Left ventricle myocardium inferior (tissue), 1 donor: ENCODE data around the gene KAZN. TPM values are rescaled to one million over a fixed set of nuclear protein-coding genes. Genes with fewer than 3 reads are reported as not detected.

Experiments
- DNase-seq: peaks from one replicate; pipeline ENCODE4 v3.0.0-alpha.2; 2020
- H3K27ac ChIP-seq: fragments of 200-600 bp; replicated peaks from 2 replicates; pipeline ENCODE4 v1.8.0; 2021
- H3K27me3 ChIP-seq: fragments of 200-600 bp; 2 replicates; pipeline ENCODE4 v1.8.0; 2021; ENCODE audit warnings: low read depth
- H3K36me3 ChIP-seq: fragments of 200-600 bp; 2 replicates; pipeline ENCODE4 v1.8.0; 2021
- H3K4me1 ChIP-seq: fragments of 200-600 bp; 2 replicates; pipeline ENCODE4 v1.8.0; 2021
- H3K4me3 ChIP-seq: fragments of 200-600 bp; 2 replicates; pipeline ENCODE4 v1.8.0; 2021; ENCODE audit warnings: mild to moderate bottlenecking, moderate library complexity
- H3K9me3 ChIP-seq: fragments of 200-600 bp; replicated peaks from 2 replicates; pipeline ENCODE4 v1.8.0; 2021
- intact Hi-C: fragments of 100-400 bp; cut with micrococcal nuclease; formaldehyde crosslinking; loops from one replicate; pipeline ENCODE4 v1.11.0; 2022
- total RNA-seq: library from RNA; stranded (reverse); fragmentation: NEBNext Ultra II Directional; extraction: Animal tissue kit (Norgen Biotek cat#: 25700); gene quantifications from one replicate; pipeline ENCODE4 v1.2.1, GENCODE V29; 2021
- TF ChIP-seq, protein P1 (sequence below): fragments of 200-600 bp; IDR thresholded peaks from 2 replicates; pipeline ENCODE4 v1.8.0; 2021; ENCODE audit warnings: antibody characterized with exemption, mild to moderate bottlenecking, borderline replicate concordance
- donor health status: DM: no; HTN: yes; CAD: no; lungs with severe emphysema.

Gene KAZN
- total RNA-seq, 1 donor from 2014 or later, result 2.2 TPM

DNA sequence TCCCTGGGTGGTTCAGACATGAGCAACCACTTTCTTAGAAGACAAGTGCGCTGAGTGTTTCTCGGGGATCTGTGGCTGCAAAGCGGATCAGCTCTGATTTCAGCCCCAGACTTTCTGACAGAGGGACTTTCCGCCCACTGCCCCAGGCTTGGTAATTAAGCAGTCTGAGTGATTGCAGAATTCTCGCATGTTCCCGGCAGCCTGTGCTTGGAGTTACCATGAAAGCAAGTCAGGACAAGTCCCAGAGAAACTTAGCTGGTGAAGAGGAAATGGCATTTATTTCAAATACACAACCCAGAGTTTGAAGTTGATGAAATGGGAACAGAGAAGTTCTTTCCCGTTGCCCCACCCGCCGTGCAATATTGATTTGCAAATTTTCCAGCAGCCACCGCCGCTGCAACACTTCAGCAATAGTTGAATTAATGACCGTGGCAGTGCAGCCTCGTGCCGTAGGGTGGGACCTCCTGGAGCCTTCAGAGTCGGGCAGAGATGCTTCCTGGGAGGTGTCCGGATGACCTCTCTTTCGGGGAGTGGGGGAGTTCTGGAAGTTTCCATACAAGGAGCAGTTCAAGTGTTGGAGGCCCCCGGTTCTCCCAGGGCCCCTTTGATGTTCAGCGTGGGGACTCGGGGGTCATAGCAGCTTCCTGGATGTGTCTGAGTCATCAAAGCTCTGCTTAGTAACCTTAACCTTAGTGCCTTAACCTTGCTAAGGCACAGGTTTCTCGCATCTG is 134.7 kb downstream of the KAZN start:
- TF ChIP-seq, protein P1, sequence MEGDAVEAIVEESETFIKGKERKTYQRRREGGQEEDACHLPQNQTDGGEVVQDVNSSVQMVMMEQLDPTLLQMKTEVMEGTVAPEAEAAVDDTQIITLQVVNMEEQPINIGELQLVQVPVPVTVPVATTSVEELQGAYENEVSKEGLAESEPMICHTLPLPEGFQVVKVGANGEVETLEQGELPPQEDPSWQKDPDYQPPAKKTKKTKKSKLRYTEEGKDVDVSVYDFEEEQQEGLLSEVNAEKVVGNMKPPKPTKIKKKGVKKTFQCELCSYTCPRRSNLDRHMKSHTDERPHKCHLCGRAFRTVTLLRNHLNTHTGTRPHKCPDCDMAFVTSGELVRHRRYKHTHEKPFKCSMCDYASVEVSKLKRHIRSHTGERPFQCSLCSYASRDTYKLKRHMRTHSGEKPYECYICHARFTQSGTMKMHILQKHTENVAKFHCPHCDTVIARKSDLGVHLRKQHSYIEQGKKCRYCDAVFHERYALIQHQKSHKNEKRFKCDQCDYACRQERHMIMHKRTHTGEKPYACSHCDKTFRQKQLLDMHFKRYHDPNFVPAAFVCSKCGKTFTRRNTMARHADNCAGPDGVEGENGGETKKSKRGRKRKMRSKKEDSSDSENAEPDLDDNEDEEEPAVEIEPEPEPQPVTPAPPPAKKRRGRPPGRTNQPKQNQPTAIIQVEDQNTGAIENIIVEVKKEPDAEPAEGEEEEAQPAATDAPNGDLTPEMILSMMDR, result no peak

DNA sequence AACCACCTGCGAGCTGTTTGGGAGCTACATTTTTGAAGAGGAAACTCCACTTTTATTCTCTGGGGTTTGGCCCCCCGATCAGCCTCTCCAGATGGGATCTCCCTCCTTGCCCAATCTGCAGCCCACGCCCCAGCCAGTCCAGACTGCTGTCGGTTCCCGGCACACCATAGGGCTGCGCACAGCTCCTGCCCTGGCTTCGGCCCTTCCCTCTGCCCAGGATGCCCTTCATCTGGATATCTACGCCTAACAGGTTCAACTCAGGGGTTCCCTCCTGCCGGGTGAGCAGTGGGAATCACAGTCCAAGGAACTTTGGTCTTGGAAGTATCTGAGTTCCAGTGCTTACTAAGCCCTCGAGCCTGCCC is 135.3 kb downstream of the KAZN start:
- Histone ChIP-seq H3K27ac (no peak overlapping the region), H3K4me1 (no peaks in the 10 kb centered on the region), H3K27me3 (peaks cover 65% of the 10 kb centered on the region), H3K36me3 (no peaks in the 10 kb centered on the region), H3K4me3 (no peak overlapping the region), H3K9me3 (no peaks in the 10 kb centered on the region)
- intact Hi-C loops, result no loop called here
- TF ChIP-seq, protein P1, result no peak
- DNase-seq, result no peak

More for the DNA sequence above, 134.7 kb downstream of the KAZN start:
- no peak overlapping the region for H3K4me3 ChIP-seq
- peaks cover 65% of the 10 kb centered on the region for H3K27me3 ChIP-seq
- no peaks in the 10 kb centered on the region for H3K4me1 ChIP-seq
- intact Hi-C loops, result no loop called here
- no peak overlapping the region for H3K27ac ChIP-seq
- H3K9me3 ChIP-seq, result no peaks in the 10 kb centered on the region
- no peaks in the 10 kb centered on the region for H3K36me3 ChIP-seq
- DNase-seq, result no peak

DNA sequence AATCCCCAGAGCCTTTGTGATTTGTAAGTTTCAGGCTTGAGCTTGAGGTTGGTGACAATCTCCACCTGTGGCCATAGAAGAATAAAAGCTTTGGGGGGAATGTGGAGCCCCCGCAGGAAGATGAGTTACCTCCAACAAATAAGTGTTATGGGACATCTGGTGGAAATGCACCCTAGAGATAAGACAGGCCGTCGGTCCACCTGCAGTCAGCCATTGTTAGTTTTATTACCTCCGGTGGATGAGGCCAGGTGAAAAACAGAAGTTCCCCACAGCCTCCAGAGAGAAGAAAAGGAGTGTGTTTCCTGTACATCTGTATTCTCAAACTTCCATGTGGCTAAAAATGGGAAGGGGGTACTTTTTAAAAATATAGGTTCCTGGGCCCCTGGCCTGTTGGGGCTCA is 137.4 kb downstream of the KAZN start:
- Histone ChIP-seq H3K27ac (no peak overlapping the region), H3K9me3 (no peaks in the 10 kb centered on the region), H3K4me1 (no peaks in the 10 kb centered on the region), H3K4me3 (no peak overlapping the region), H3K36me3 (no peaks in the 10 kb centered on the region), H3K27me3 (peaks cover 76% of the 10 kb centered on the region)
- TF ChIP-seq, protein P1, result no peak
- intact Hi-C loops, result no loop called here
- DNase-seq, result no peak

DNA sequence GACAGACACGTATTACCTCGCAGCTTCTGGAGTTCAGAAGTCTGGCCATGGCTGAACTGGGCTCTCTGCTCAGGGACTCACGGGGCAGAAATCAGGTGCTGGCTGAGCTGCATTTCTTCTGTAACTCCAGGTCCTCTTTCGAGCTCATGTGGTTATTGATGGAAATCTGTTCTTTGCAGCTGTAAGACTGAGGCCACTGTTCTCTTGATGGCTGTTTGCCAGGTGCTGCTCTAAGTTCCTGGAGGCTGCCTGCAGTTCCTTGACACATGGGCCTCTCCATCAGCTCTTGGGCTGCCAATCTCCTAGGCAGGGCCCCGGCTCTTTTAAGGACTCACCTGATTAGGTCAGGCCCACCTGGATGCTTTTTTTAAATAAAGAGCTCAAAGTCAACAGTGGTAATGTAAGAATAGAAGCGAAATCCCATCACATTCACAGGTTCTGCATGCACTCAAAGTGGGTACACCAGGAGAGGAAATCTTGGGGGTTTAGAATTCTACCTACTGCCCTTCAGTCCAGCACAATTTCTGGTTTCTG is 139.1 kb downstream of the KAZN start:
- Histone ChIP-seq H3K4me3 (no peak overlapping the region), H3K9me3 (no peaks in the 10 kb centered on the region), H3K36me3 (no peaks in the 10 kb centered on the region), H3K27me3 (peaks cover 87% of the 10 kb centered on the region), H3K4me1 (no peaks in the 10 kb centered on the region), H3K27ac (no peak overlapping the region)
- TF ChIP-seq, protein P1, result no peak
- intact Hi-C loops, result no loop called here
- no peak for DNase-seq

DNA sequence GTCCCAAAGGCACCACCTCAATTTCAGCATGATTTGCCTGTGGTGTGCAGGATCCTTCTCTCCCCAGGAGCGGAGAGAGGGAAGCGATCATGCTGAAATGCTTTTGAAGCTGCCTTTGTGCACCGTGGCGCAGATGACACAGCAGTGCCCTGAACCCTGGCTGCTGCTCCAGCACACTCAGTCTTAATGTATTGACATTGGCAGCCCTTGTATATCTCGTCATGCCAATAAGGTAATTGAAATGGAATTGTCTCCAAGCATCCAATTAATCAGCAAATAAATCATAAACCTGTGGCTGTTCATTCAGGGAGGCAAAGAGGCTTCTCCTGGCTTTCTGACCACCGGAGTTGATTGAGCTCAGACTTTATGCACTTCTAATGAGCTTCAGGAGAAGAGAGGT is 139.8 kb downstream of the KAZN start:
- H3K27ac ChIP-seq, result no peak overlapping the region
- no peak for DNase-seq
- H3K9me3 ChIP-seq, result no peaks in the 10 kb centered on the region
- no peak overlapping the region for H3K4me3 ChIP-seq
- H3K4me1 ChIP-seq, result no peaks in the 10 kb centered on the region
- H3K36me3 ChIP-seq, result no peaks in the 10 kb centered on the region
- peaks cover 87% of the 10 kb centered on the region for H3K27me3 ChIP-seq
- TF ChIP-seq, protein P1, result no peak
- intact Hi-C loops, result no loop called here
